ENCODE results near the gene FGF12.
A peak's percentile ranks its signal among the peaks of the same experiment; 100 is the strongest.

The FGF12 gene

GRCh38 chr3:192258721-192259120 is 468.6 kb downstream of the FGF12 start:
- no peak for DNase-seq (ENCODE audit: low read depth)

DNA sequence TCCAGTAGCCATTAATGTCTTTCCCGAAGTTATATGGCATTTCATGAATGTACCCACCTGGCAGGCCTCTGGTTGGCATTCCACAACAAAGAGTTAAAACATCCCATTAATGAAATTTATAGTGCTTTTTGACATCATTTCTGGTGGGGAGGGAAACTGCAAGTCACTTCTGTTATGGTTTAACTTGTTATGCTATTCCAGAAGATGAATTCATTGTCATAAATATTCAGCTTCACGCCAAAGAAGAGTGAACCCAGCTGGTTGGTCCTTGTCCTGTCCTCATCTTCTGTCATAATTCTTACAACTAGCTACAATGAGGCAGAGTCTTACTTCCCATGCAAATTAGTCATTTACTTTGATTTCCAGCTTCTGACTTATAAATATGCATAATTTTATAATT is 471.5 kb downstream of the FGF12 start:
- no peak for DNase-seq (ENCODE audit: low read depth)

DNA sequence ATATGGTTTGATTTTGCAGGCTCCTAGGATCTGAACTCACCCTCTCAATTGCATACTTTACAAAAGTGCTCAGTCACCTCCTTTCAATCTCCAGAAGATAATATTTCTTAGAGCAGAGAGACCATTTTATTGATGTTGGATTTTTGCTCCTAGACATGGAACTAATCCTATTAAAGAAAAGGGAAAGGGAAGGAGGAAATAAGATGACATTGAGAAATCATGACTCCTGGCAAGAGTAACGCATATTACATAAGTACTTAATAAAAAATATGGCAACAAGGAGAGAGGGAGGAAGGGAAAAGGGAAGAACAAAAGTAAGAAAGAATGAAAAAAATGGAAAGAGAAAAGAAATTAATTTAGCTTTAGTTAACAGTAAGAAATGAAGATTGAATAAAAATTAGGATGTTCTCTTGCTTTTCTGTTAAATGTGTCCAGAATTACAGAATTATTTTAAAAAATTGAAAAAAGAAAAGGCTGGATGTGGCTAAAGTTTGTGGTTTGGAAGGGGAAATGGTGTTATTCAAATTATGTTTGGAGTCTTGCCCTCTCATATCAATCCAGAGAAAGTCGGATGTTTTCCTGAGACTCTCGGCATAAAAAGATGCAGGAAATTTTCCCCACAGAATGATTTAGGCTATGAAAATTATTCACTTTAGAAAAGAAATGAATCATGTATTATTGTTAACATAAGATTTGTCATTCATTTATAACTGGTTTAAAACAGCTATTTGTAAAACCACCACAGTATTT is 474.0 kb downstream of the FGF12 start:
- DNase-seq (ENCODE audit: low read depth): no peak

- DNase-seq (ENCODE audit: low read depth): no peak
These were observed 477.8 kb downstream of the FGF12 start for GRCh38 chr3:192249516-192249915.

GRCh38 chr3:192246847-192247559 is 480.3 kb downstream of the FGF12 start:
- no peak for DNase-seq (ENCODE audit: low read depth)

DNA sequence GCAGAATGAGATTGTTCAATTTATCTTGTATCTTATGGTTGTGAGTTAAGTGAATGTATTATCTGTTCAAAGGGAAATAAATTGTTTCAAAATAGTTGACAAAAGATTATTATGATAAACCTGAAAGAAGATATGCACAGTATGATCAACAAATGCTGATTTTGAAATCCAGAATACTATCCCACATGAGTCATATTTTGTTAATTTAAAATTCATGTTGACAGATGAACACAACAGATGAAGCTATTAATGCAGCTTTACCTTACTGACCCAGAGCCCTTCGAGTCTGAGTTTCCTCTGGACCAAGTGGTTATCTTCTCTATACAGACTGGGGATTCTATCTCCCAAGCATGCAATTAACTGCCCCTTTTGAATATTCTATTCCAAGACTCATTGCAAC is 482.8 kb downstream of the FGF12 start:
- no peak for DNase-seq (ENCODE audit: low read depth)

DNA sequence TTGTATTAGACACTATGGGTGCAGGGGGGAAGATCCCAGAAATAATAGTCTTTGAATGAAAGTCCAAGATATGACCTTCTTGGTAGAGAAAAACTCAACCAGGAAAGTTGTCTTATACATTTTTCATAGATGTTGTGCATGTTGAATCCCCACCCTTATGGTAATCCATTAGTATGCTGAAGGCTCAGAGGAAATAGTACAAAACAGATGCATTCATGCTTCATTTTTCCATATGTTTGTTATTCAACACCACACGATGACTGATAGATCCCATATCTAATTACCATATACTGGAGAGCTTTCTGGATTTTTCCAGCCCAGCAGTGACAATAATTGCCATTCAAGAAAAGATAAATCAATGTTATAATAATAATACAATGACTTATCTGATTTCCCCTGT is 487.4 kb downstream of the FGF12 start:
- DNase-seq (ENCODE audit: low read depth): no peak

GRCh38 chr3:192237992-192238608 is 489.2 kb downstream of the FGF12 start:
- DNase-seq (ENCODE audit: low read depth): no peak

GRCh38 chr3:192229866-192230265 is 497.5 kb downstream of the FGF12 start:
- peak; percentile 36 for DNase-seq (ENCODE audit: low read depth)

DNA sequence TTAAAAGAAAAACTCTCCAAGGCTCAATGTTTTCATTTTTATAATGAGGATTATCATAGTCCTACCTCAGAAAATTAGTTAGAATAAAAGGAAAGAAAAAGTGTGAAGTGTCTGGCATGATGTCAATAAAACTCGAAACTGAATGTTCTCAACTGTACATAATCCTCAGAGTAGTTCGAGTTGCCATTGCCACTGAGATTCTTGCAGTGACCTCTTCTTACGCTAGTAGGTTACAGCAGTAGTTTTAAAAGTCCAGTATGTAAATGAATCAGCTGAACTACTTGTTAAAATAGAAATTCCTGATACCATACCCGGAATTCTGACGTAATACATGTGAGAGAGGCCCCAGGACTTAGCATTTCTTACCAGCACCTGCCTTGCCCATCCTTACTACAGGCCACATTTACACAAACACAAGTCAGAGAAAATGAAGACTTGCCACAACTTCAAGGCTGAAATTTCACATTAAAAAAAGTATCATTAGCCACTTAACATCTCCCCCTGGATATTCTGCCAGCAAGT is 502.6 kb downstream of the FGF12 start:
- DNase-seq (ENCODE audit: low read depth): no peak

DNA sequence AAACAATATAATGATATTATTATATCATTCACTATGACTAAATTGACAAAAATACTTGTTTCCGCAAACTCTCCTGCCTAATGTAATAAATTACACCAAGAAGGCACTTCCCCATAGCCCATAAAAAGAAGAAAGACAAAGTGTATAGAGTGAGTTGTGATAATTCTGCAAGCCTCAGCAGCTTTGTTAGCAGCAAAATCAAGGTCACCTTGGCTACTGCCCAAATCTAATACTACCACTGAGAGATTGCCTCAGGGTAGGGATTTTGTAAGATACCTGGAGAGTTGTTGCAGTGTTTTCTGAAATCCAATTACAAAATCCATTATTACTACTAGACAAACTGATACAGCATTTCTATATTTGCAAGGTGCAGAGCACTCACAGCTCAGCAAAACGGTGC is 503.5 kb downstream of the FGF12 start:
- no peak for DNase-seq (ENCODE audit: low read depth)

DNA sequence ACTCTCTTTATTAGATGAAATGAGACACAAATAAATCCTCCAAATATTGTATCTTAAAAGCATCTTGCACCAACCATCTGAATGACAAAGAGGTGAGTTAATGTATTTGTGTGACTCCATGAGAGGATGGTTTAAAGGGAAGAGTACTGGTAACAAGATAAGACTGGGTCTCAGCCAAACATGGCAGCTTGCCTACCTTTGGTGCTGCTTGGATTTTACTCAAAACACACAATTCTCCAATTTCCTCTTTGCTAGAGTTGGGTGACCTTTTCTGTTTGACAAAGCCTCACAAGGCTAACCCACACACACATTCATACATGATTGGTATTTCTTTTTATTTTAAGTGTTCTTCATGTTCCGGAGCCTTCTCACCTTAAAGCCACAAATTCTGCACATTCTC is 506.4 kb downstream of the FGF12 start:
- DNase-seq (ENCODE audit: low read depth): no peak

DNA sequence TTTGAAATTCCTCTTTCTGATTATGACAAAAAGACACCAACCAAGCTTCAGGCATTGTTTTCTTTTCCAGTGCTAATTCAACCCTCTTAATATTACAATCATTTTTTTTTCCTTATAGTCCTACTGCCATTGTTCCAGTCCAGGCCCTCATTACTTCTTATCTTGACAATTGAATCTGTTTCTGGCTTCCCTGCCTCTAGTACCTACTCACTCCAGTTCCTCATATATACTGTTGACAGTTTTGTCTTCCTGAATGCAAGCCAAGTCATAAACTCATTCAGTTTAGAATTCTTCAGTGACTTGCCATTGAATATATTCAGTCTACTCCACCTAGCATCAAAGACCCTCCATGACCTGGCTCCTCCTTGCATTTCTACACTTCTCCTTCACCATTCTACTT is 507.4 kb downstream of the FGF12 start:
- no peak for DNase-seq (ENCODE audit: low read depth)

GRCh38 chr3:192216067-192216466 is 511.3 kb downstream of the FGF12 start:
- DNase-seq (ENCODE audit: low read depth): no peak

- DNase-seq (ENCODE audit: low read depth): no peak
These were observed 514.4 kb downstream of the FGF12 start for GRCh38 chr3:192212979-192213378.

DNA sequence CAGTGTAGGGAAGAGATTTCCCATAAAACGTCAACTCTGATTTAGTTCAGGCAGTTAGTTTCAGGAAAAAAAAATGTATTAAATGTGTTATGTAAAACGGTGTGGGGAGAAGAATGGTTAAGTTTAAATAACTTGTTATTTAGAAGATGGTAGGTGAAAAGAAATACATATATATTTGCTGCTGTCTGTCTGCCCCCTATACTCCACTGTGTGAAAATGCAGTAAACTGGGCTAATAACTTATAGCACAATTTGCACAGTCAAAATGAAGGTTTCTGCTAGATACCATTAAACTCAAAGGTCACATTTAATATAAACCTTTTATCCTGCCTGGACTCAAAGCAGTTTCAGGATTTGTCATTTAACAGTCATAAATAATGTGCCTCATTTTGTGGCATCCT is 515.0 kb downstream of the FGF12 start:
- DNase-seq (ENCODE audit: low read depth): no peak

- no peak for DNase-seq (ENCODE audit: low read depth)
These were observed 519.7 kb downstream of the FGF12 start for GRCh38 chr3:192207651-192208050.

DNA sequence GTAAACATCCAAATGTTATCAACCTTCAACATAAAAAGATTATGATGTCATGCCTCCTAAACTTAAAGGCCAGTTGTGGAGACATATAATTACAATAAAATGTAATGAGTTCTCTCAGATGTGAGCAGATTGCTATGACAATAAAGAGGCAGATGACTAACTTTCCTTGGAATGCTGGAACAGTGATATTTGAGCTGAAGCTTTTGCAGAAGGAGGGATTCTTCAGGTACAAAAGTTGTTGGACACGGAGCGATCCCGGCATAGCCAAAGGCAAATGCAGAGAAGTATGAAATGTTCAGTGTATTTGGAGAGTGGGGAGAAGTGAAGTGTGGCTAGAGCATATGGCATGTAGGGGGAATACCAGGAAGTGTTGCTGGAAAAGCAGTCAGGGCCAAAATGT is 520.1 kb downstream of the FGF12 start:
- no peak for DNase-seq (ENCODE audit: low read depth)

- DNase-seq (ENCODE audit: low read depth): no peak
These were observed 533.3 kb downstream of the FGF12 start for GRCh38 chr3:192194085-192194484.

DNA sequence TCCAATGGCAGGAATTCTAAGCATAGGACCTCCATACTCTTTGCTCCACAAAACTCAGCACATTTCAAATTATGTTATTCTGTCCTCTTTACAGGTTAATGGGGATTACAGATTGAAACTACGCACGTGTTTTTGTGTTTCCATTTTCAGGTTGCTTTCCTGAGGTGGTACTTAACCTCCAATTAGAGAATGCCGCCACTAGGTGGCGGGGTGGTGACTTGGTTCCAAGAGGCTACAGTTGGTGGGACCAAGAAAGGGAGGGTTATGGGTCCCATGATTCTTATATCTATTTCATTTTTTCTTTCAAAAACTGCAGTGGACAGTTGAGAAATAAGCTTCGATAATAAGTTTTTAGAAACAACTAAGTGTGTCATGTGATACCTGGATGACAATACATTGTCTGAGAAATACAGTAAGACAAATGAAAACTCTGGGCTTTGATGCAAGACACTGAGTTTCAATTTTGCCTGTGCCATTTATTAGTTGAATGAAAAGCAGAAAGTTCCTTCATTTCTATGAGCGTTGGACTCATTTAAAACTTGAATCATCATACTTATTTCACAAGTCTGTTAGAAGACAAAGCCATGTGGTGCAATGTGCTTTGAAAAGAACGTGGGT is 539.0 kb downstream of the FGF12 start:
- peak; percentile 11 for DNase-seq (ENCODE audit: low read depth)

DNA sequence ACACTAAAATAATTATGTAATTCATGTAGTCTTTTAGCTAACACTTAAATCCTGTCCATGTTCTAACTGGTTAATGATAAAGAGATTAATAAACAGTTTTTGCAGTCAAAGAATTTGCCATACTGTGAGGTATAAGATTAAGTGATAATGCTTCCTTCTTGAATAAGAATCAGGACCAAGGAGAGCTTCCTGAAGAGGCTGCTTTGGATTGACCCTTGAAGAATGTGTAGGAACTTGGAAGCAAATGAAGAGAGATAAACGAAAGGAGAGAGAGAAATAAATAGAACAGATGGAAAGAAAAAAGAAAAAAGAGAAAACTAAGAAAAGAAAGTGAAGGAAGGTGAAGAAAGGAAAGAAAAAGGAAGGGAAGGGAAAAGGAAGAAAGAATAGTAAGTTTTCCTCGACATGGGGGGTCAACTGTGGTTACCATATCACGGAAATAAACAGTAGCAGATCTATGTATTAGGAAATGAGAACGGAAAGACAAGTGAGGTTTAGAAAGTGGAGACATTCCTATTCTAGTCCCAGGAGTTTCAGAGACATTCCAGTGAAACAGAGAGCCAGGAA is 539.8 kb downstream of the FGF12 start:
- DNase-seq (ENCODE audit: low read depth): no peak

DNA sequence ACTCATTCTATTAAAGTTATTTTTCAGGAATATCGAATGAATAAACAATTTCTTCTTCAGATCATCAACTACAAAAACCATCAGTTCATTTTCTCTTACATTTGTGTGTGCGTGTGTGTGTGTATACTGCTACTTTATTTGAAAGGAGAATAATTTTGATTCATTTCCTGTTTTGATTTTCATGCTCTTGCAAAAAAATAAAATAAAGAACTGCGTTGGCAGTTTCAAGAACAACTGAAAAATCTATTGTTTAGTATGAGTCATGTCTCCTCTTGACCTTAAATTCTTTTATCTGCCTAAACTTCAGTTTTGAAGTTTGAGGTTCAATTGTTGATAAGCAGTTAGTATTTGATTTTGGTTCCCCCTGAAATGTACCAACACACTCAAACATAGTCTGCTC is 540.8 kb downstream of the FGF12 start:
- DNase-seq (ENCODE audit: low read depth): no peak

All from non-pigmented ciliary epithelial cell (primary cell).